HepG2 (cell line): ENCODE measurements around the gene MALRD1. TPM values are rescaled to one million over a fixed set of nuclear protein-coding genes. Genes with fewer than 3 reads are reported as not detected.

Source experiments
- ATAC-seq: fragments of 200-7000 bp; cut with Tn5 transposase; 3 replicates; pipeline ENCODE4 v1.9.1; 2020; ENCODE audit warnings: mild to moderate bottlenecking, moderate library complexity
- BruUV-seq: library from RNA; stranded (reverse); fragments of 400-500 nt; replicated peaks from 2 replicates; lab custom pipeline; 2021; lab: Mats Ljungman, UMichigan
- CTCF ChIA-PET: fragments of 300-600 bp; formaldehyde crosslinking; extraction: SDS; loops from one replicate; lab custom pipeline; 2021; ENCODE audit warnings: low total read pairs, inconsistent platforms, low intra/inter-chr PET ratio; lab: Yijun Ruan, JAX
- POLR2A ChIA-PET: fragments of 350-600 bp; sonication (Branson Sonifier 250); formaldehyde crosslinking; loops from one replicate; lab custom pipeline; 2020; ENCODE audit warnings: antibody characterized with exemption, inconsistent platforms; lab: Yijun Ruan, JAX
- DNase-seq: peaks from one replicate; pipeline ENCODE4 v3.0.0-alpha.2; 2015; ENCODE audit warnings: low spot score
- FAIRE-seq: peaks from 3 replicates; lab custom pipeline; 2011; peaks lifted over from hg19 to GRCh38; lab: Jason Lieb, UNC
- H2AFZ ChIP-seq: one replicate; pipeline ENCODE4 v1.6.1; 2011; ENCODE audit warnings: low read length, inconsistent platforms
- H3K27ac ChIP-seq: fragments of 300-600 bp; 3 replicates; pipeline ENCODE4 v1.8.0; 2011; ENCODE audit warnings: mixed run types, mild to moderate bottlenecking, mixed read lengths, low read length, inconsistent platforms; ENCODE audit not compliant: insufficient read depth; ENCODE audit errors: extremely low read length
- H3K27me3 ChIP-seq, 2 experiments: fragments of 200-600 bp in 1 of 2; 2 replicates in 1 of 2; 3 replicates in 1 of 2; pipeline versions ENCODE4 v1.6.0 to v1.8.0; 2011; ENCODE audit warnings: low read length in 2 of 2, mild to moderate bottlenecking in 2 of 2, moderate library complexity in 2 of 2, inconsistent platforms in 1 of 2; ENCODE audit not compliant: insufficient read depth in 2 of 2, control insufficient read depth in 1 of 2
- H3K36me3 ChIP-seq, 2 experiments: fragments of 200-600 bp in 1 of 2; replicated peaks in 1 of 2; 2 replicates in 1 of 2; 3 replicates in 1 of 2; pipeline versions ENCODE4 v1.5.1 to v1.8.0; 2011; ENCODE audit warnings: low read length in 2 of 2, inconsistent platforms in 1 of 2; ENCODE audit not compliant: insufficient read depth in 2 of 2, control insufficient read depth in 1 of 2
- H3K4me1 ChIP-seq: 2 replicates; pipeline ENCODE4 v1.5.1; 2012; ENCODE audit warnings: low read length, inconsistent platforms; ENCODE audit not compliant: insufficient read depth
- H3K4me2 ChIP-seq: 2 replicates; pipeline ENCODE4 v1.6.0; 2011; ENCODE audit warnings: low read depth, low read length, inconsistent platforms
- H3K4me3 ChIP-seq, 3 experiments: fragments of 200-600 bp in 1 of 3; sonication (generic), shearing (Covaris generic) in 1 of 3; replicated peaks in 1 of 3; 2 replicates each; pipeline ENCODE4 v1.5.1; 2011 to 2016; ENCODE audit warnings: low read length in 3 of 3, inconsistent platforms in 2 of 3, low read depth in 2 of 3, mild to moderate bottlenecking in 2 of 3, control low read depth in 1 of 3, mixed read lengths in 1 of 3; ENCODE audit not compliant: insufficient read depth in 1 of 3
- H3K79me2 ChIP-seq: one replicate; pipeline ENCODE4 v1.6.1; 2011; ENCODE audit warnings: low read length, inconsistent platforms; ENCODE audit not compliant: insufficient read depth
- H3K9ac ChIP-seq: 2 replicates; pipeline ENCODE4 v1.6.0; 2011; ENCODE audit warnings: mild to moderate bottlenecking, low read depth, low read length, inconsistent platforms; ENCODE audit not compliant: insufficient read depth
- H3K9me3 ChIP-seq: 2 replicates; pipeline ENCODE4 v1.5.1; 2012; ENCODE audit warnings: mild to moderate bottlenecking, low read length
- H4K20me1 ChIP-seq: 2 replicates; pipeline ENCODE4 v1.6.0; 2011; ENCODE audit warnings: inconsistent platforms, mild to moderate bottlenecking, low read length, moderate library complexity; ENCODE audit not compliant: insufficient read depth
- JUN ChIP-seq: sonication (generic); formaldehyde crosslinking; IDR thresholded peaks from 2 replicates; pipeline ENCODE4 v1.4.0; 2020; ENCODE audit warnings: mild to moderate bottlenecking, missing genetic modification reagents
- KDM2A ChIP-seq: sonication (generic); formaldehyde crosslinking; IDR thresholded peaks from 2 replicates; pipeline ENCODE4 v1.4.0; 2020; ENCODE audit warnings: low read depth, missing genetic modification reagents, borderline replicate concordance
- NFKBIZ ChIP-seq: IDR thresholded peaks from 2 replicates; pipeline ENCODE4 v1.6.1; 2018; ENCODE audit warnings: missing genetic modification reagents, missing compliant biosample characterization
- PHF8 ChIP-seq: sonication (generic); formaldehyde crosslinking; IDR thresholded peaks from 2 replicates; pipeline ENCODE4 v1.5.0; 2020; ENCODE audit warnings: missing genetic modification reagents
- TMF1 ChIP-seq: sonication (generic); formaldehyde crosslinking; IDR thresholded peaks from 2 replicates; pipeline ENCODE4 v1.8.1; 2022; ENCODE audit warnings: low read depth, missing genetic modification reagents
- ZBTB21 ChIP-seq: sonication (generic); formaldehyde crosslinking; IDR thresholded peaks from 2 replicates; pipeline ENCODE4 v1.4.0; 2020; ENCODE audit warnings: missing genetic modification reagents
- ZBTB49 ChIP-seq: sonication (generic); formaldehyde crosslinking; IDR thresholded peaks from 2 replicates; pipeline ENCODE4 v1.4.0; 2020; ENCODE audit warnings: missing genetic modification reagents, borderline replicate concordance
- ZBTB8A ChIP-seq: sonication (generic); formaldehyde crosslinking; IDR thresholded peaks from 2 replicates; pipeline ENCODE4 v1.4.0; 2020; ENCODE audit warnings: mild to moderate bottlenecking, low read depth, missing genetic modification reagents, borderline replicate concordance
- ZMYM4 ChIP-seq: sonication (generic); formaldehyde crosslinking; IDR thresholded peaks from 2 replicates; pipeline ENCODE4 v1.8.1; 2023; ENCODE audit warnings: mild to moderate bottlenecking, missing genetic modification reagents
- ZNF383 ChIP-seq: sonication (generic); formaldehyde crosslinking; IDR thresholded peaks from 2 replicates; pipeline ENCODE4 v1.4.0; 2020; ENCODE audit warnings: missing genetic modification reagents, mild to moderate bottlenecking, borderline replicate concordance
- ZNF501 ChIP-seq: sonication (generic); formaldehyde crosslinking; IDR thresholded peaks from 2 replicates; pipeline ENCODE4 v1.5.1; 2020; ENCODE audit warnings: mild to moderate bottlenecking, moderate library complexity, missing genetic modification reagents
- ZNF83 ChIP-seq: sonication (generic); formaldehyde crosslinking; IDR thresholded peaks from 2 replicates; pipeline ENCODE4 v1.4.0; 2020; ENCODE audit warnings: missing genetic modification reagents, mild to moderate bottlenecking, borderline replicate concordance
- WGBS: methylation state at CpG from one replicate; pipeline ENCODE4 v1.1.6; 2017; ENCODE audit warnings: low lambda C conversion rate; 5-methylcytosine and 5-hydroxymethylcytosine counted together
- in situ Hi-C: cut with HindIII; loops from 2 replicates; pipeline ENCODE4 v1.10.0; 2017; ENCODE audit warnings: low pct_unique_long_range_greater_than_20kb; ENCODE audit not compliant: extremely low pct_ligation_motif_present
- intact Hi-C: fragments of 100-400 bp; cut with micrococcal nuclease; formaldehyde crosslinking; loops from one replicate; pipeline ENCODE4 v1.10.0; 2022; ENCODE audit not compliant: unreplicated experiment
- polyA plus RNA-seq, 8 experiments: library from polyadenylated mRNA; depleted of rRNA in 3 of 8; stranded (reverse) in 7 of 8; unstranded in 1 of 8; fragments of >200 nt; fragmentation: Illumina TruSeq in 4 of 8; extraction: Trizol in 4 of 8; gene quantifications; 2 replicates each; pipeline versions ENCODE4 v1.2.1 to v1.2.3, GENCODE V29; 2011 to 2016; ENCODE audit warnings: low read depth in 4 of 8, missing spikeins in 1 of 8, mixed read lengths in 1 of 8; ENCODE audit not compliant: insufficient read depth in 1 of 8
- total RNA-seq, 5 experiments: library from RNA; depleted of rRNA; stranded (reverse); fragments of >200 nt; fragmentation: Illumina TruSeq; extraction: Trizol; gene quantifications; 2 replicates each; pipeline ENCODE4 v1.2.3, GENCODE V29; 2016; ENCODE audit warnings: low read depth in 1 of 5
- TF ChIP-seq, protein P1 (sequence below): IDR thresholded peaks from 2 replicates; pipeline ENCODE4 v1.6.1; 2016; ENCODE audit warnings: low read depth, missing genetic modification reagents, missing compliant biosample characterization

Gene MALRD1
- total and polyA plus RNA-seq, 2 of the 13 experiments (the other 11 are each of a cell fraction or from before 2014, with no cell fraction given), result 5.7 to 15.4 TPM

- no peak overlapping the region for H3K9ac ChIP-seq
- no peaks in the 10 kb centered on the region for H3K36me3 ChIP-seq
- DNase-seq (no peak), ATAC-seq (no peak), FAIRE-seq (no peak)
- 0% methylated on average over 1 of the region's 1 CpG for WGBS
- H3K79me2 ChIP-seq, result no peaks in the 10 kb centered on the region
- H3K9me3 ChIP-seq, result no peaks in the 10 kb centered on the region
- H4K20me1 ChIP-seq, result no peaks in the 10 kb centered on the region
- intact Hi-C loops (no loop called here), in situ Hi-C loops (no loop called here)
- TF ChIP-seq ZNF383 (no peak), TMF1 (CRISPR knock-in tag) (no peak), KDM2A (no peak)
- H3K27ac ChIP-seq, result no peak overlapping the region
- no peak overlapping the region for H3K4me3 ChIP-seq
- no peaks in the 10 kb centered on the region for H3K27me3 ChIP-seq
- ChIA-PET POLR2A (no interaction called here), CTCF (no interaction called here)
- H3K4me2 ChIP-seq, result no peak overlapping the region
- no peak overlapping the region for H2AFZ ChIP-seq
- no TSS peak for BruUV-seq
- H3K4me1 ChIP-seq, result no peaks in the 10 kb centered on the region
These were observed 1.9 kb upstream of the MALRD1 start for GRCh38 chr10:19046679-19047078.

GRCh38 chr10:19048891-19049290 lies 290 bp downstream of the MALRD1 start:
- Histone ChIP-seq H2AFZ (no peak overlapping the region), H3K36me3 (no peaks in the 10 kb centered on the region), H3K9me3 (no peaks in the 10 kb centered on the region), H3K4me1 (no peaks in the 10 kb centered on the region), H3K4me3 (no peak overlapping the region), H4K20me1 (no peaks in the 10 kb centered on the region), H3K27ac (no peak overlapping the region), H3K79me2 (no peaks in the 10 kb centered on the region), H3K4me2 (no peak overlapping the region), H3K9ac (no peak overlapping the region), H3K27me3 (no peaks in the 10 kb centered on the region)
- DNase-seq, result no peak
- CTCF ChIA-PET, result no interaction called here
- no peak for ATAC-seq
- POLR2A ChIA-PET, result no interaction called here
- in situ Hi-C loops (no loop called here), intact Hi-C loops (no loop called here)
- no TSS peak for BruUV-seq
- no peak for FAIRE-seq
- 2% methylated on average over 3 of the region's 3 CpGs for WGBS
- no peak for TF ChIP-seq JUN
- TF ChIP-seq PHF8 (CRISPR knock-in tag), result no peak
- TF ChIP-seq NFKBIZ, result no peak
- no peak for TF ChIP-seq ZBTB21
- TF ChIP-seq, protein P1, sequence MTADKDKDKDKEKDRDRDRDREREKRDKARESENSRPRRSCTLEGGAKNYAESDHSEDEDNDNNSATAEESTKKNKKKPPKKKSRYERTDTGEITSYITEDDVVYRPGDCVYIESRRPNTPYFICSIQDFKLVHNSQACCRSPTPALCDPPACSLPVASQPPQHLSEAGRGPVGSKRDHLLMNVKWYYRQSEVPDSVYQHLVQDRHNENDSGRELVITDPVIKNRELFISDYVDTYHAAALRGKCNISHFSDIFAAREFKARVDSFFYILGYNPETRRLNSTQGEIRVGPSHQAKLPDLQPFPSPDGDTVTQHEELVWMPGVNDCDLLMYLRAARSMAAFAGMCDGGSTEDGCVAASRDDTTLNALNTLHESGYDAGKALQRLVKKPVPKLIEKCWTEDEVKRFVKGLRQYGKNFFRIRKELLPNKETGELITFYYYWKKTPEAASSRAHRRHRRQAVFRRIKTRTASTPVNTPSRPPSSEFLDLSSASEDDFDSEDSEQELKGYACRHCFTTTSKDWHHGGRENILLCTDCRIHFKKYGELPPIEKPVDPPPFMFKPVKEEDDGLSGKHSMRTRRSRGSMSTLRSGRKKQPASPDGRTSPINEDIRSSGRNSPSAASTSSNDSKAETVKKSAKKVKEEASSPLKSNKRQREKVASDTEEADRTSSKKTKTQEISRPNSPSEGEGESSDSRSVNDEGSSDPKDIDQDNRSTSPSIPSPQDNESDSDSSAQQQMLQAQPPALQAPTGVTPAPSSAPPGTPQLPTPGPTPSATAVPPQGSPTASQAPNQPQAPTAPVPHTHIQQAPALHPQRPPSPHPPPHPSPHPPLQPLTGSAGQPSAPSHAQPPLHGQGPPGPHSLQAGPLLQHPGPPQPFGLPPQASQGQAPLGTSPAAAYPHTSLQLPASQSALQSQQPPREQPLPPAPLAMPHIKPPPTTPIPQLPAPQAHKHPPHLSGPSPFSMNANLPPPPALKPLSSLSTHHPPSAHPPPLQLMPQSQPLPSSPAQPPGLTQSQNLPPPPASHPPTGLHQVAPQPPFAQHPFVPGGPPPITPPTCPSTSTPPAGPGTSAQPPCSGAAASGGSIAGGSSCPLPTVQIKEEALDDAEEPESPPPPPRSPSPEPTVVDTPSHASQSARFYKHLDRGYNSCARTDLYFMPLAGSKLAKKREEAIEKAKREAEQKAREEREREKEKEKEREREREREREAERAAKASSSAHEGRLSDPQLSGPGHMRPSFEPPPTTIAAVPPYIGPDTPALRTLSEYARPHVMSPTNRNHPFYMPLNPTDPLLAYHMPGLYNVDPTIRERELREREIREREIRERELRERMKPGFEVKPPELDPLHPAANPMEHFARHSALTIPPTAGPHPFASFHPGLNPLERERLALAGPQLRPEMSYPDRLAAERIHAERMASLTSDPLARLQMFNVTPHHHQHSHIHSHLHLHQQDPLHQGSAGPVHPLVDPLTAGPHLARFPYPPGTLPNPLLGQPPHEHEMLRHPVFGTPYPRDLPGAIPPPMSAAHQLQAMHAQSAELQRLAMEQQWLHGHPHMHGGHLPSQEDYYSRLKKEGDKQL (CRISPR knock-in tag), result no peak
- TF ChIP-seq ZNF501 (CRISPR knock-in tag), result no peak
- no peak for TF ChIP-seq ZNF83
- TF ChIP-seq ZMYM4 (CRISPR knock-in tag), result no peak
- no peak for TF ChIP-seq ZBTB8A
- no peak for TF ChIP-seq ZBTB49 (CRISPR knock-in tag)
